Esophagus squamous epithelium (tissue), 5 donors: ENCODE data around the gene PHF19. TPM values are rescaled to one million over a fixed set of nuclear protein-coding genes. Genes with fewer than 3 reads are reported as not detected.

Source experiments
- DNase-seq: peaks from one replicate; lab custom pipeline; 2025; lab: John Stamatoyannopoulos, UW
- H3K27ac ChIP-seq, 4 donors: fragments of 200-600 bp; sonication (generic); one replicate each; pipeline ENCODE4 v1.5.1; 2016 to 2019; ENCODE audit warnings: mild to moderate bottlenecking in 1 of 4
- H3K27me3 ChIP-seq, 4 donors: fragments of 200-600 bp; sonication (generic); 1 replicate in 3 of 4; 2 replicates in 1 of 4; pipeline versions ENCODE4 v1.5.1 to v1.6.0; 2017 to 2021; ENCODE audit warnings: antibody characterized with exemption in 1 of 4
- H3K36me3 ChIP-seq, 3 donors: fragments of 200-600 bp; sonication (generic); one replicate each; pipeline ENCODE4 v1.5.1; 2016 to 2019
- H3K4me1 ChIP-seq, 3 donors: fragments of 200-600 bp; sonication (generic); one replicate each; pipeline ENCODE4 v1.5.1; 2017 to 2019
- H3K4me3 ChIP-seq, 4 donors: fragments of 200-600 bp; sonication (generic); 1 replicate in 3 of 4; 2 replicates in 1 of 4; pipeline ENCODE4 v1.5.1; 2016 to 2019; ENCODE audit warnings: mild to moderate bottlenecking in 2 of 4, moderate library complexity in 1 of 4
- H3K9me3 ChIP-seq, 3 donors: fragments of 200-600 bp; sonication (generic); one replicate each; pipeline ENCODE4 v1.5.1; 2016 to 2019
- POLR2A ChIP-seq, 4 donors: fragments of 450-650 bp; IDR thresholded peaks; one replicate each; pipeline ENCODE4 v1.6.1; 2017; ENCODE audit warnings: antibody characterized with exemption in 4 of 4, mild to moderate bottlenecking in 4 of 4, moderate library complexity in 3 of 4
- WGBS, 2 donors: methylation state at CpG; one replicate each; pipeline ENCODE4 v1.1.5; 2018; 5-methylcytosine and 5-hydroxymethylcytosine counted together
- intact Hi-C: fragments of 100-400 bp; cut with DNase I; formaldehyde crosslinking; loops from one replicate; pipeline ENCODE4 v1.15.0; 2022
- total RNA-seq, 4 donors: library from RNA; depleted of rRNA; stranded (reverse); fragments of >200 nt; gene quantifications; one replicate each; pipeline ENCODE4 v1.1.0, GENCODE V29; 2016
- TF ChIP-seq, protein P1 (sequence below), 6 experiments: fragments of 450-650 bp in 4 of 6; fragments of 200-600 bp in 2 of 6; sonication (generic) in 2 of 6; IDR thresholded peaks; one replicate each; pipeline ENCODE4 v1.5.1; 2016 to 2019; ENCODE audit warnings: antibody characterized with exemption in 6 of 6, mild to moderate bottlenecking in 4 of 6, moderate library complexity in 4 of 6
- donor health status: DM: yes; HTN: yes; CAD: no.

The PHF19 gene
- total RNA-seq, 4 donors from 2014 or later, result 12.8 to 40.0 (median 30.9) TPM

DNA sequence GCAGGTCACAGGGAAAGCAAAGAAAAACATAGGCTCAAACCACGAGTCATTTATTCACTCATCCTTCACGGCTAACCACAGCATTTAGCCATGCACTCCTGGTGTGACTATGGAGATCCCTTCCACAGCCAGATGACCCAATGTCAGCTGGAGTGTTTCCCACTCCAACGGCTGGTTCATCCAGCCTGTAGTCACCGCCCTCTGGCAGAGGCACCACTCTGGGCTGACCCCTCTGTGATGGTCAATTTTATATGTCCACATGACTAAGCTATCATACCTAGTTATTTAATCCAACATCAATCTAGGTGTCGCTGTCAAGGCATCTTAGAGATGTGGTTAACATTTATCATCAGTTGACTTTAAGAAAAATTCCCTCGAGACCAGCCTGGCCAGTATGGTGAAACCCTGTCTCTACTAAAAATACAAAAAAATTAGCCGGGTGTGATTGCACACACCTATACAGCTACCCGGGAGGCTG lies 9.5 kb upstream of the PHF19 start:
- 60 to 62% methylated on average over 8 of the region's 8 CpGs for WGBS, 2 donors
- H3K4me3 ChIP-seq, result no peak overlapping the region
- intact Hi-C loops, result no loop called here
- H3K27me3 ChIP-seq, result no peaks in the 10 kb centered on the region
- H3K27ac ChIP-seq, result peak overlapping the region in 2 of 4 donors; percentile 54 to 63
- no peaks in the 10 kb centered on the region for H3K36me3 ChIP-seq
- peaks cover 0 to 26% (median 8%) of the 10 kb centered on the region in 3 donors for H3K4me1 ChIP-seq
- DNase-seq, result no peak
- no peaks in the 10 kb centered on the region for H3K9me3 ChIP-seq
- TF ChIP-seq, protein P1, sequence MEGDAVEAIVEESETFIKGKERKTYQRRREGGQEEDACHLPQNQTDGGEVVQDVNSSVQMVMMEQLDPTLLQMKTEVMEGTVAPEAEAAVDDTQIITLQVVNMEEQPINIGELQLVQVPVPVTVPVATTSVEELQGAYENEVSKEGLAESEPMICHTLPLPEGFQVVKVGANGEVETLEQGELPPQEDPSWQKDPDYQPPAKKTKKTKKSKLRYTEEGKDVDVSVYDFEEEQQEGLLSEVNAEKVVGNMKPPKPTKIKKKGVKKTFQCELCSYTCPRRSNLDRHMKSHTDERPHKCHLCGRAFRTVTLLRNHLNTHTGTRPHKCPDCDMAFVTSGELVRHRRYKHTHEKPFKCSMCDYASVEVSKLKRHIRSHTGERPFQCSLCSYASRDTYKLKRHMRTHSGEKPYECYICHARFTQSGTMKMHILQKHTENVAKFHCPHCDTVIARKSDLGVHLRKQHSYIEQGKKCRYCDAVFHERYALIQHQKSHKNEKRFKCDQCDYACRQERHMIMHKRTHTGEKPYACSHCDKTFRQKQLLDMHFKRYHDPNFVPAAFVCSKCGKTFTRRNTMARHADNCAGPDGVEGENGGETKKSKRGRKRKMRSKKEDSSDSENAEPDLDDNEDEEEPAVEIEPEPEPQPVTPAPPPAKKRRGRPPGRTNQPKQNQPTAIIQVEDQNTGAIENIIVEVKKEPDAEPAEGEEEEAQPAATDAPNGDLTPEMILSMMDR (IDR thresholded peaks at IDR 0.05), result no peak
- no peak for TF ChIP-seq POLR2A (IDR thresholded peaks at IDR 0.05)

DNA sequence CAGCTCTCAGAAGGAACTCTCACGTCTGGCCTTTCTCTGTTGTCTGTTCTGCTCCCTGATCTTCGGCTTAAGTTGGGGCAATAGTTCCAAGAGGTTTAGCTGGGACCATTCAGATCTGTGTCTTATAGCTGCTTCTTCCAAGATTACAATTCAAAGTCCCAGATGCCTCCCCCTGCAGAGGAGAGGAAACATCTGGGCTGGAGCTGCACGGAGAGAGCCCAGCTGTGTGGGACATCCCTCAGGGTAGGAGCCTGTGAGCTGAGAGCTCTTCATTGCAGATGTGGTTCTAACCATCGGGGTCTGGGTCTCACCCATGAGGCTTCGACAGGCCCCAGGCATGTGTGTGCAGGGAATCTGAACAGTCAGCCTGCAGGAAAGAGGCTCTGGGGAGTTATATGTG lies 9.0 kb upstream of the PHF19 start:
- Histone ChIP-seq H3K4me3 (no peak overlapping the region), H3K27me3 (no peaks in the 10 kb centered on the region), H3K36me3 (no peaks in the 10 kb centered on the region), H3K9me3 (no peaks in the 10 kb centered on the region), H3K27ac (peak overlapping the region in 2 of 4 donors; percentile 54 to 63), H3K4me1 (peaks cover 0 to 21% (median 8%) of the 10 kb centered on the region in 3 donors)
- DNase-seq, result no peak
- TF ChIP-seq POLR2A (IDR thresholded peaks at IDR 0.05), result no peak
- TF ChIP-seq, protein P1 (IDR thresholded peaks at IDR 0.05), result no peak
- intact Hi-C loops, result no loop called here
- WGBS, 2 donors, result 50 to 72% methylated on average over 4 of the region's 5 CpGs

DNA sequence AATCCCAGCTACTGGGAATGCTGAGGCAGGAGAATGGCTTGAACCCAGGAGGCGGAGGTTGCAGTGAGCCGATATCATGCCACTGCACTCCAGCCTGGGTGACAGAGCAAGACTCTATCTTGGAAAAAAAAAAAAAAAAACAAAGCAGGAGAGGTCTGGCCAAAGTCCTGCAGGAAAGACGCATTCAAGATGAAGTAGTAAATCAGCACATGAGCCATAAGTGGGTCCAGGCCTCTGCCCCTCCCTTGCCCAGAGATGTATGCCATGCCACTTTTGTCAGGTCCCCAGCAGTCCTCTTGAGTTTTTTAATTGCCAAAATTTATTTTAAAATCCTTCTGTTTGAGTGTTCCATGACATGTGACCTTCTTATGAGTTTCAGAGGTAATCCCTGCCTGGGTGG lies 8.5 kb upstream of the PHF19 start:
- peak overlapping the region in 2 of 4 donors; percentile 54 to 63 for H3K27ac ChIP-seq
- H3K4me1 ChIP-seq, result peaks cover 0 to 16% (median 3%) of the 10 kb centered on the region in 3 donors
- H3K9me3 ChIP-seq, result no peaks in the 10 kb centered on the region
- H3K27me3 ChIP-seq, result no peaks in the 10 kb centered on the region
- no peaks in the 10 kb centered on the region for H3K36me3 ChIP-seq
- TF ChIP-seq, protein P1 (IDR thresholded peaks at IDR 0.05), result no peak
- no peak for TF ChIP-seq POLR2A (IDR thresholded peaks at IDR 0.05)
- 42 to 43% methylated on average over 2 to 3 of the region's 3 CpGs for WGBS, 2 donors
- no peak for DNase-seq
- intact Hi-C loops, result no loop called here
- H3K4me3 ChIP-seq, result no peak overlapping the region

DNA sequence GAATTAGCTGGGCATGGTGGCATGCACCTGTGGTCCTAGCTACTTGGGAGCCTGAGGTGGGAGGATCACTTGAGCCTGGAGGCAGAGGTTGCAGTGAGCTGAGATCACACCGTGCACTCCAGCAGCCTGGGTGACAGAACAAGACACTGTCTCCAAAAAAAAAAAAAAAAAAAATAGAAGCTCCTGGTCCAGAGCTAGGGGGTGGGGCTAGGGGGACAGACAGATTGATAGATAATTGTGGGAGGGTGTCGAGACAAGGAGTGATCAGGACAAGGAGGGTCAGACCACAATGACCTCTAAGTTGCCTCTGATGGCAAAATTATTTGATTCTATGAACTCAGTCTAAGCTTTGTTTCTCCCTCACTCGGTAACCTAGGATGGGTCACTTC lies 6.6 kb upstream of the PHF19 start:
- H3K27ac ChIP-seq, result no peak overlapping the region
- DNase-seq, result no peak
- intact Hi-C loops, result no loop called here
- WGBS, 2 donors, result 55 to 72% methylated on average over 3 of the region's 3 CpGs
- no peaks in the 10 kb centered on the region for H3K27me3 ChIP-seq
- H3K4me1 ChIP-seq, result peaks cover 1 to 9% (median 5%) of the 10 kb centered on the region in 3 donors
- no peaks in the 10 kb centered on the region for H3K9me3 ChIP-seq
- no peak for TF ChIP-seq POLR2A (IDR thresholded peaks at IDR 0.05)
- TF ChIP-seq, protein P1 (IDR thresholded peaks at IDR 0.05), result no peak
- H3K4me3 ChIP-seq, result no peak overlapping the region
- no peaks in the 10 kb centered on the region for H3K36me3 ChIP-seq

DNA sequence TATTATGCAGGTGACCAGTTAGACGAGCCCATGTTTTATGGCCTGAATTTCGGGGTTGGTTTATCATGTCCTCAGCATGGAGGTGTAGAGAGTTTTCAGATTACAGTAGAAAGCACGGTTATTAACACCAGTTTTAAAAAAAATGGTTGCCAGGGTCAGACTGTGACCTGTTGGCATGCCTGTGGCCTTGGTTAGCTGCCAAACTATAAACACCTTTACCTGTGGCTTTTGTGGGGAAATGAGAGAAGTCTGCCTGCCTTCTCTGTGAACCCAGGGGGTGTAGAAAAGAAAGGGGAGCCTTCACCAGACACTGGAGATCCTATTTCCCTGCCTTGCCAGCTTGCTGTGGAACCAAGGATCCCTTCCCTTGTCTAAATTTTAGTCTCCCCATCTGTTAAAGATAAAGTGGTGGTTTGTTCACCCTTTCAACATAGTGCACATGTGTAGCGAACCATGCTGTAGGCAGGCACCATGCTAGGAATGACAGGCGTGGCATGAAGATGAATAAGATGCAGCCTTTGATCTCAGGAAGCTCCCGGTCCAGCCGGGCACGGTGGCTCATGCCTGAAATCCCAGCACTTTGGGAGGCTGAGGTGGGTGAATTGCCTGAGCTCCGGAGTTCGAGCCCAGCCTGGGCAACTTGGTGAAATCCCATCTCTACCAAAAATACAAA lies 6.1 kb upstream of the PHF19 start:
- intact Hi-C loops, result no loop called here
- DNase-seq, result no peak
- H3K27ac ChIP-seq, result no peak overlapping the region
- H3K9me3 ChIP-seq, result no peaks in the 10 kb centered on the region
- no peaks in the 10 kb centered on the region for H3K27me3 ChIP-seq
- H3K4me3 ChIP-seq, result no peak overlapping the region
- WGBS, 2 donors, result 67 to 72% methylated on average over 3 to 10 of the region's 10 CpGs
- H3K36me3 ChIP-seq, result no peaks in the 10 kb centered on the region
- H3K4me1 ChIP-seq, result peaks cover 7 to 14% (median 10%) of the 10 kb centered on the region in 3 donors
- TF ChIP-seq, protein P1 (IDR thresholded peaks at IDR 0.05), result no peak
- no peak for TF ChIP-seq POLR2A (IDR thresholded peaks at IDR 0.05)
